CD14-positive monocyte (primary cell): ENCODE measurements around the gene UVSSA. TPM values are rescaled to one million over a fixed set of nuclear protein-coding genes. Genes with fewer than 3 reads are reported as not detected.
A peak's percentile ranks its signal among the peaks of the same experiment; 100 is the strongest.

ENCODE experiments used
- DNase-seq, 3 donors: peaks; one replicate each; pipeline ENCODE4 v3.0.0-alpha.2; 2011 to 2022
- H2AFZ ChIP-seq: 2 replicates; pipeline ENCODE4 v1.6.0; 2012; ENCODE audit warnings: mild to moderate bottlenecking, low read depth, low read length, inconsistent platforms; ENCODE audit not compliant: insufficient read depth, poor library complexity, severe bottlenecking
- H3K27ac ChIP-seq, 2 donors: 1 replicate in 1 of 2; 2 replicates in 1 of 2; pipeline ENCODE4 v1.5.1; 2012 to 2013; ENCODE audit warnings: low read length in 2 of 2, control low read depth in 1 of 2, inconsistent platforms in 1 of 2, low read depth in 1 of 2, mild to moderate bottlenecking in 1 of 2
- H3K27me3 ChIP-seq, 2 donors: one replicate each; pipeline versions ENCODE4 v1.6.0 to v1.6.1; 2011 to 2013; ENCODE audit warnings: low read length in 2 of 2; ENCODE audit not compliant: control insufficient read depth in 2 of 2, insufficient read depth in 2 of 2
- H3K36me3 ChIP-seq, 2 donors: replicated peaks in 1 of 2; 1 replicate in 1 of 2; 2 replicates in 1 of 2; pipeline versions ENCODE4 v1.5.1 to v1.6.1; 2012 to 2013; ENCODE audit warnings: low read length in 2 of 2, control low read depth in 1 of 2, inconsistent platforms in 1 of 2, mild to moderate bottlenecking in 1 of 2; ENCODE audit not compliant: insufficient read depth in 2 of 2, control insufficient read depth in 1 of 2
- H3K4me1 ChIP-seq, 2 donors: 1 replicate in 1 of 2; 2 replicates in 1 of 2; pipeline versions ENCODE4 v1.5.1 to v1.6.1; 2012 to 2013; ENCODE audit warnings: low read length in 2 of 2, control low read depth in 1 of 2, inconsistent platforms in 1 of 2, mild to moderate bottlenecking in 1 of 2, moderate library complexity in 1 of 2; ENCODE audit not compliant: insufficient read depth in 2 of 2, control insufficient read depth in 1 of 2
- H3K4me2 ChIP-seq: replicated peaks from 2 replicates; pipeline ENCODE3; 2012; ENCODE audit warnings: low read length, moderate library complexity, mild to moderate bottlenecking; ENCODE audit not compliant: poor library complexity, severe bottlenecking; ENCODE audit errors: extremely low read depth
- H3K4me3 ChIP-seq, 3 experiments: fragments of 200-600 bp in 1 of 3; sonication (generic) in 1 of 3; replicated peaks in 1 of 3; 1 replicate in 2 of 3; 2 replicates in 1 of 3; pipeline ENCODE4 v1.5.1; 2011 to 2013; ENCODE audit warnings: low read length in 3 of 3, mild to moderate bottlenecking in 3 of 3, control low read depth in 2 of 3, low read depth in 2 of 3, inconsistent platforms in 1 of 3, moderate library complexity in 1 of 3
- H3K79me2 ChIP-seq: 2 replicates; pipeline ENCODE4 v1.6.0; 2012; ENCODE audit warnings: mild to moderate bottlenecking, control low read depth, inconsistent platforms, low read length, moderate library complexity; ENCODE audit not compliant: insufficient read depth
- H3K9ac ChIP-seq: 2 replicates; pipeline ENCODE4 v1.6.0; 2017; ENCODE audit warnings: low read length, mild to moderate bottlenecking; ENCODE audit not compliant: insufficient read depth, poor library complexity, severe bottlenecking
- H3K9me3 ChIP-seq, 2 donors: replicated peaks in 1 of 2; 1 replicate in 1 of 2; 2 replicates in 1 of 2; pipeline versions ENCODE4 v1.5.1 to v1.6.1; 2012 to 2013; ENCODE audit warnings: low read length in 2 of 2, control low read depth in 1 of 2; ENCODE audit not compliant: control insufficient read depth in 1 of 2, insufficient read depth in 1 of 2
- H4K20me1 ChIP-seq: 2 replicates; pipeline ENCODE4 v1.6.0; 2012; ENCODE audit warnings: mild to moderate bottlenecking, low read length, control low read depth, moderate library complexity; ENCODE audit not compliant: insufficient read depth
- H3K27ac Mint-ChIP-seq, 7 donors: one replicate each; pipeline ENCODE4 v1.8.0; 2020; ENCODE audit warnings: mild to moderate bottlenecking in 7 of 7, mixed read lengths in 7 of 7, moderate library complexity in 6 of 7, inconsistent platforms in 2 of 7
- H3K27me3 Mint-ChIP-seq, 3 donors: one replicate each; pipeline ENCODE4 v1.8.0; 2021 to 2022; ENCODE audit warnings: low read depth in 3 of 3, mild to moderate bottlenecking in 3 of 3, mixed read lengths in 3 of 3, moderate library complexity in 3 of 3, inconsistent platforms in 1 of 3
- H3K36me3 Mint-ChIP-seq, 2 donors: one replicate each; pipeline ENCODE4 v1.8.0; 2020; ENCODE audit warnings: mixed read lengths in 2 of 2, inconsistent platforms in 1 of 2, mild to moderate bottlenecking in 1 of 2
- H3K4me1 Mint-ChIP-seq: one replicate; pipeline ENCODE4 v1.8.0; 2020; ENCODE audit warnings: mild to moderate bottlenecking, mixed read lengths
- H3K4me3 Mint-ChIP-seq, 2 donors: one replicate each; pipeline ENCODE4 v1.8.0; 2020; ENCODE audit warnings: mild to moderate bottlenecking in 2 of 2, mixed read lengths in 2 of 2, moderate library complexity in 1 of 2
- H3K9me3 Mint-ChIP-seq, 7 donors: one replicate each; pipeline ENCODE4 v1.8.0; 2020 to 2022; ENCODE audit warnings: mixed read lengths in 7 of 7, mild to moderate bottlenecking in 6 of 7, moderate library complexity in 6 of 7, inconsistent platforms in 2 of 7
- CTCF ChIP-seq: fragments of 200-600 bp; IDR thresholded peaks from one replicate; pipeline ENCODE4 v1.8.0; 2022; ENCODE audit warnings: antibody characterized with exemption, mild to moderate bottlenecking
- WGBS: methylation state at CpG from one replicate; pipeline ENCODE4 v1.1.5; 2013; ENCODE audit warnings: missing lambda C conversion rate; ENCODE audit not compliant: insufficient coverage; 5-methylcytosine and 5-hydroxymethylcytosine counted together
- intact Hi-C, 2 donors: fragments of 100-400 bp; cut with micrococcal nuclease; formaldehyde crosslinking; loops; one replicate each; pipeline versions ENCODE4 v1.15.0 to v1.15.1; 2023
- polyA plus RNA-seq, 3 donors: library from polyadenylated mRNA; depleted of rRNA in 1 of 3; unstranded in 2 of 3; stranded (reverse) in 1 of 3; fragments of 300-500 nt in 2 of 3; fragments of >200 nt in 1 of 3; fragmentation: Illumina TruSeq in 2 of 3; gene quantifications; 1 replicate in 2 of 3; 2 replicates in 1 of 3; pipeline ENCODE4 v1.2.3, GENCODE V29; 2012 to 2021

UVSSA gene
- polyA plus RNA-seq, 3 donors = 2.6 to 54.0 (median 4.8) TPM

GRCh38 chr4:1413204-1413663, 66.2 kb downstream of the UVSSA start:
- Histone ChIP-seq H3K27ac (no peak overlapping the region), H3K4me1 (no peaks in the 10 kb centered on the region), H3K9me3 (peaks cover 6 to 15% of the 10 kb centered on the region in 2 donors), H4K20me1 (no peaks in the 10 kb centered on the region), H3K79me2 (no peaks in the 10 kb centered on the region), H3K36me3 (no peaks in the 10 kb centered on the region), H3K4me2 (no peak overlapping the region), H2AFZ (no peak overlapping the region), H3K4me3 (no peak overlapping the region), H3K9ac (no peak overlapping the region), H3K27me3 (peaks cover 10 to 71% of the 10 kb centered on the region in 2 donors)
- Mint-ChIP-seq H3K4me1 (no peaks in the 10 kb centered on the region), H3K36me3 (peaks cover 0 to 2% of the 10 kb centered on the region in 2 donors), H3K27me3 (peaks cover 72 to 83% (median 73%) of the 10 kb centered on the region in 3 donors), H3K27ac (no peak overlapping the region), H3K9me3 (peaks cover 0 to 31% (median 16%) of the 10 kb centered on the region in 7 donors), H3K4me3 (peak overlapping the region in 1 of 2 donors; percentile 70)
- DNase-seq = no peak
- intact Hi-C loops = no loop called here
- 72% methylated on average over 13 of the region's 16 CpGs for whole genome bisulfite sequencing
- no peak for TF ChIP-seq CTCF

GRCh38 chr4:1413687-1414479, 66.9 kb downstream of the UVSSA start:
- Histone ChIP-seq H3K4me2 (no peak overlapping the region), H3K27me3 (peaks cover 6 to 65% of the 10 kb centered on the region in 2 donors), H3K9me3 (peaks cover 6 to 9% of the 10 kb centered on the region in 2 donors), H3K79me2 (no peaks in the 10 kb centered on the region), H3K27ac (no peak overlapping the region), H3K4me3 (no peak overlapping the region), H4K20me1 (no peaks in the 10 kb centered on the region), H2AFZ (no peak overlapping the region), H3K36me3 (no peaks in the 10 kb centered on the region), H3K9ac (no peak overlapping the region), H3K4me1 (no peaks in the 10 kb centered on the region)
- 31% methylated on average over 34 of the region's 77 CpGs for WGBS
- DNase-seq = no peak
- Mint-ChIP-seq H3K4me3 (peak overlapping the region in 1 of 2 donors; percentile 70), H3K27me3 (peaks cover 69 to 80% (median 69%) of the 10 kb centered on the region in 3 donors), H3K9me3 (peaks cover 0 to 29% (median 13%) of the 10 kb centered on the region in 7 donors), H3K36me3 (peaks cover 0 to 2% of the 10 kb centered on the region in 2 donors), H3K4me1 (no peaks in the 10 kb centered on the region), H3K27ac (no peak overlapping the region)
- no peak for TF ChIP-seq CTCF
- intact Hi-C loops = no loop called here
